HG02759 (cell line): ENCODE results near the gene RAD51C.
"Not testable (repeated sequence)": the region's sequence is repeated elsewhere in the genome, so short reads cannot be mapped to it uniquely, and the experiment has no call there.

ENCODE experiments used
- ATAC-seq: cut with Tn5 transposase; IDR thresholded peaks from one replicate; pipeline ENCODE4 v1.9.1; 2021; ENCODE audit warnings: mild to moderate bottlenecking, moderate library complexity; ENCODE audit not compliant: unreplicated experiment

Gene RAD51C

DNA sequence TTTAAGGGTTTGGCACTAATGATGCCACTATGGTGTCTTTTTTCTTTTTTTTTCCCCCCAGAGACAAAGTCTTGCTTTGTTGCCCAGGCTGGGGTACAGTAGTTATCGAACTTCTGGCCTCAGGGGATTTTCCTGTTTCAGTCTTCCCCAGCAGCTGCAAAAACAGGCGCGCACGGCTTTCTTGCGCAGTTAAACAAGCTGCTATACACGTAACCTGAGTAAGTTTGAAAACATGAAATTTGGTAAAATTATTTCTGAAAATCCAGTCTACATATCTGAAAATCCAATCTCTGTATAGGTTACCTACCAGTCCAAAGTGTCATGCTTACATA, 12.4 kb upstream of the RAD51C start:
- ATAC-seq, result no peak

DNA sequence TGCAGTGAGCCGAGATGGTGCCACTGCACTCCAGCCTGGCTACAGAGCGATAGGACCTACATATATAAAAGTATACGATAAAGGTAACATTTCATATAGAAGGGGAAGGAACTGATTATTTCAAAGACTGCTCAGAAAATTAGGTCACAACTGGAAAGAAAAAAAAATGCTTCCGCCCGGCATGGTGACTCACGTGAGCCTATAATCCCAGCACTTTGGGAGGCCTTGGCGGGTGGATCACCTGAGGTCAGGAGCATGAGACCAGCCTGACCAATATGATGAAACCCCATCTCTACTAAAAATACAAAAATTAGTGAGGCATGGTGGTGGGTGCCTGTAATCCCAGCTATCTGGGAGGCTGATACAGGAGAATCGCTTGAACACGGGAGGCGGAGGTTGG, 8.4 kb upstream of the RAD51C start:
- ATAC-seq, result no peak

DNA sequence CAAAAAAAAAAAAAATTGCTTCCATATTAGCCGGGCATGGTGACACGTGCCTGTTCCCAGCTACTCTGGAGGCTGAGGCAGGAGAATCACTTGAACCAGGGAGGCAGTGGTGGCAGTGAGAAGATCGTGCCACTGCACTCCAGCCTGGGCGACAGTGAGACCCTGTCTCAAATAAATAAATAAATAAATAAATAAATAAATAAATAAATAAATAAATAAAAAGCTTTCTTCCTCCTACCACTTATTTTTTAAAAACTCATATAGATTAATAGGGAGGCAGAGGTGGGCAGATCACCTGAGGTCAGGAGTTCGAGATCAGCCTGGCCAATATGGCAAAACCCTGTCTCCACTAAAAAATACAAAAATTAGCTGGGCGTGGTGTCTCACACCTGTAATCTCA, 7.9 kb upstream of the RAD51C start:
- ATAC-seq, result not testable (repeated sequence)

DNA sequence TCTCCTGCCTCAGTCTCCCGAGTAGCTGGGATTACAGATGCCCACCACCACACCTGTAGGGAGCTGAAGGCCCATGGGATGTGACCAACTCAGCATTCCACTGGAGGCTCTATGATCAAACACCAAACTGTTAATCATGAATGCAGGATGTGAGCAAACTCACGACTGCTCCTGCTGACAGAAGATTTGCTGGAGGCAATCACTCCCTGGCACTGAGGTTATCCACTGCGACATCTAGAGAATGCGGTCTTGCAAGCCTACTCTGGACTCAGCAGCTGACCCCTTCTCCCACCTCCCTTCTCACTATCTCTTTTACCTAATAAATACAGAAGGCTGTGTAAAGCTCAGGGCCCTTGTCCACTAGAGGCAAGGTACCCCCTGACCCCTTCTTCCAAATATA, 5.4 kb upstream of the RAD51C start:
- no peak for ATAC-seq

DNA sequence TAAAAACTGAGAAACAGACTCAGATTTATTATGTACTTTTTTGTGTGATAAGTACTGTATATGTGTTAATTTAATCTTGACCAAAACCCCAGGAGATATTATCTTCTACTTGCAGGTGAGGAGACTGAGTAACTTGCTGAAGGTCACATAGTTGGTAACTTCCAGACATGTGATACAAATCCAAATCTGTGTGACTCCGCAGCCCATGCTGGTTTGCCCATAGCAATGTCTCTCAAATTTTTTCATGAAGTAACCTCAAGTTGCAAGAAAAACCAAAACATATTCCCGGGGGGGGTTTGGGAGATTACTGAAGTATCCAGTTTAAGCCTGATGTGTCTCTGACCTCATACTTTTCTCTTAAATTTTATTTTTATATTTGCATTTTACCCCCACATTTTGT, 3.9 kb upstream of the RAD51C start:
- ATAC-seq, result no peak

DNA sequence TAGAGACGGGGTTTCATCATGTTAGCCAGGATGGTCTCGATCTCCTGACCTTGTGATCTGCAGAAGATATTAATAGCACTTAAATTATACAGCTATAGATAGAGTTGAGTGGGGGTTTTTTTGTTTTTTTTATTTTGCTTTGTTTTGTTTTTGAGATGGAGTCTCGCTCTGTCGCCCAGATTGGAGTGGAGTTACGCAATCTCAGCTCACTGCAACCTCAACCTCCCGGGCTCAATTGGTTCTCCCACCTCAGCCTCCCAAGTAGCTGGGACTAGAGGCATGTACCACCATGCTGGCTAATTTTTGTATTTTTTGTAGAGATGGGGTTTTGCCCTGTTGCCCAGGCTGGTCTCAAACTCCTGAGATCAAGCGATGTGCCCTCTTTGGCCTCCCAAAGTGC, 2.4 kb upstream of the RAD51C start:
- not testable (repeated sequence) for ATAC-seq

DNA sequence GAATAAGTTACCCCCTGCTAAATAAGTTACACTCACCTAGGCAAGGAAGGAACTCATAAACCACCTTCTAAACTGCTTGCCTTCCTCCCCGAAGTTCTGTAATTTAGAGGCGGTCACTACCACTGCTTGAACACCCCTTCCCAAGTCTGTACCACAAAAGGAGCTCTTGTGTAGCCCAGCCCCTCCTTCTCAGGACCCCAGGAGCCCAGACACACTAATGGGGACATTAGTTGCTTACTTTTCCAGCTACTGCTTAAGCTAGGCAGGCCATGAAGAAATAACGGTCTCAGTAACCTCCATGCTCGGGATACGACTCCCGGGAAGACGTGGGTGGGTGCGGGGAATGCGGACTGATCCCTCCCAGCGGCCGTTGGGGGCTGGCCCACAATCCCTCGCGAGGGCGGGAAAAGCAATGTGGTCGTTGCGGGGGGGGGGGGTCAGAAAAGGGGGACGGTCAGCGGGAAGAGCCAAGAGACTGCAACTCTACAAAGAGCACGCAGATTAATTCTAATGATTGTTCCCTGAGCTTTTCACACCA, 632 bp upstream of the RAD51C start, which contains the start of gene TEX14:
TEX14 (minus strand) TSS at position 345 of the 538 bp plus-strand sequence. CDS start 40,044 bp downstream, outside the sequence.
- no peak for ATAC-seq

DNA sequence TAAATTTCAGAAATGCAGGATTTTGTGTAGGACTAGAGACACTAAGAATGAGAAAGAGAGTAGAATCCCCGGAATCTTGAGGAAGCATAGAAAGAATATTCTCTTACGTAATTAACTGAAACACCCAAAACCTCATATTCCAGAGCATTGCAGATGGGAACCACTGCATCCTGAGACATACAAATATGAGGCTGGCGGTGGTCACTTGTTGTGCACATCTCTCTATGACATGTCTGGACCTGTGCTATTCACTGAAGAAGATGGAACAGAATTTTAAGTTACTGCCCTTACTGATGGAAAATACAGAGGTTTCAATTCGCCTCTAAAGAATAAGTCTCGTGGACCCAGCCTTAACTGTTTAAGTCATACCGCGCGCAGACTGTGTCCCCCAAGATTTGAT, 806 bp downstream of the RAD51C start:
- ATAC-seq, result no peak

DNA sequence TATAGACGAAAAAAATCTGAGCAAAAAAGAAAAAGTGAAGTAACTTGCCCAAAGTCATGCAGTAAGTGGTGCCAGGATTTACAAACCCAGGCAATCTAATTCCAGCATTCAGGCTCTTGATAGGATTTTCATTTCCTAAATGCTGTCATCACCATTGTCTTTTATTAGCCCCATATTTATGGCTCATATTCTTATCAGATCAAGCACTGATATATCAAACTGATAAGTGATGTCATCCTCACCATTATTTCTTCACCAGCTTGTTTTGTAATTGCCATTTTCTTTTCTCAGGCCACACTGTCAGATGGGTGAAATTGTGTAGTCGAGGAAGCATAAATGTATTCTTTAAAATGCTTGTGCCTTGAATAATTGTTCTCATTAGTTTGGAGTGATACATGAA, 1.3 kb downstream of the RAD51C start:
- no peak for ATAC-seq

DNA sequence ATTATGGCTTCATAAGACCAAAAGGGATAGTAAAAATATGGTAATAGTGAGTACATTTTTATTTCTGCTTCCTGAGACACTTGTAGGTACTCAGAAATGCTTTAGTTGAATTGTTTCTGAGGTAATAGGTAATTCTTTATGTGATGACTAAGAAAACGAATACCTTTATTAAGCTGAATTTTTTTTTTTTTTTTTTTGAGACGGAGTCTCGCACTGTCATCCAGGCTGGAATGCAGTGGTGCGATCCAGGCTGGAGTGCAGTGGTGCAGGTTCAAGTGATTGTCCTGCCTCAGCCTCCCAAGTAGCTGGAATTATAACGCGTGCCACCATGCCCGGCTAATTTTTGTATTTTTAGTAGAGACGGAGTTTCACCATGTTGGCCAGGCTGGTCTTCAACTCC, 1.9 kb downstream of the RAD51C start:
- no peak for ATAC-seq

DNA sequence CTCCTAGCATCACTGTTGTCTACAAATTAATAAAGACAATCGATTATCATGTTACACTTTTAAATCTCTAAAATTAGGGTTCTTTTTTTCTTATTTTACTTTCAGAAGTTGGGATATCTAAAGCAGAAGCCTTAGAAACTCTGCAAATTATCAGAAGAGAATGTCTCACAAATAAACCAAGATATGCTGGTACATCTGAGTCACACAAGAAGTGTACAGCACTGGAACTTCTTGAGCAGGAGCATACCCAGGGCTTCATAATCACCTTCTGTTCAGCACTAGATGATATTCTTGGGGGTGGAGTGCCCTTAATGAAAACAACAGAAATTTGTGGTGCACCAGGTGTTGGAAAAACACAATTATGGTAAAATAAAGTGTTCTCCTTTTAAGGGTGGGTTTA, 2.4 kb downstream of the RAD51C start:
- no peak for ATAC-seq

DNA sequence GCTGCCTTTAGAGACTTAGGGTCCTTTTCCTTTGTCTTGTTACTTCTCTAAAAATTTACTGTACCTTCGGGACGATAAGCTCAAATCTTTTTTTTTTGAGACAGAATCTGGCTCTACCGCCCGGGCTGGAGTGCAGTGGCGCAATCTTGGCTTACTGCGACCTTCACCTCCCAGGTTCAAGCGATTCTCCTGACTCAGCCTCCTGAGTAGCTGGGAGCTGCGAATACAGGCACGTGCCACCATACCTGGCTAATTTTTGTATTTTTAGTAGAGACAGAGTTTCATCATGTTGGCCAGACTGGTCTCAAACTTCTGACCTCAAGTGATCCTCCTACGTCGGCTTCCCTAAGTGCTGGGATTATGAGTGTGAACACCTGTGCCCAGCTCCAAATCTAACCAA, 7.4 kb downstream of the RAD51C start:
- no peak for ATAC-seq

DNA sequence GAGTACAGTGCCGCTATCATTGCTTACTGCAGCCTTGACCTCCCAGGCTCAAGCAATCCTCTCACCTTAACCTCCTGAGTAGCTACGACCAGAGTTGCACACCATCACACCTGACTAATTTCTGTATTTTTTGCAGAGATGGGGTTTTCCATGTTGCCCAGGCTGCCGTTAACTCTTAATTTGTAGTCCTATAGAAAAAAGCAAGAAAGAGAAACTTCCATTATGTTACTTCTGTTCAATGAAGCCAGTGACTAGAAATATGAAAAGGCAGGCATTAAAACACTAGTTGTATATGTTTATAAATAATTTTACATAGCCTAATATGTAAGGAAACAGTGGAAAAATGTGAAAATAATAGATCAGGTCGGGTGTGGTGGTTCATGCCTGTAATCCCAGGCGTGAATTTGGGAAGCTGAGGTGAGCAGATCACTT, 9.7 kb downstream of the RAD51C start:
- no peak for ATAC-seq

DNA sequence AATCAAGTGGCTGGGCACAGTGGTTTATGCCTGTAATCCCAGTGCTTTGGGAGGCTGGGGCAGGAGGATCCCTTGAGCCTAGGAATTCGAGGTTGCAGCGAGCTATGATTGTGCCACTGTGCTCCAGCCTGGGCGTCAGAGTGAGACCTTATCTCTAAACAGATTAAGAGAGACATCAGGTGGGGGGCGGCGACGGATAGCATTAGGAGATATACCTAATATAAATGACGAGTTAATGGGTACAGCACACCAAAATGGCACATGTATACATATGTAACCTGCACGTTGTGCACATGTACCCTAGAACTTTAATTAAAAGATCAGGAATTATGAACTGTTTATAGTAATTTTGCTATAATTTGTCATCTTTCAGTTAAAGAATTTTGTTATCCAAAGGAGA, 10.3 kb downstream of the RAD51C start:
- no peak for ATAC-seq

DNA sequence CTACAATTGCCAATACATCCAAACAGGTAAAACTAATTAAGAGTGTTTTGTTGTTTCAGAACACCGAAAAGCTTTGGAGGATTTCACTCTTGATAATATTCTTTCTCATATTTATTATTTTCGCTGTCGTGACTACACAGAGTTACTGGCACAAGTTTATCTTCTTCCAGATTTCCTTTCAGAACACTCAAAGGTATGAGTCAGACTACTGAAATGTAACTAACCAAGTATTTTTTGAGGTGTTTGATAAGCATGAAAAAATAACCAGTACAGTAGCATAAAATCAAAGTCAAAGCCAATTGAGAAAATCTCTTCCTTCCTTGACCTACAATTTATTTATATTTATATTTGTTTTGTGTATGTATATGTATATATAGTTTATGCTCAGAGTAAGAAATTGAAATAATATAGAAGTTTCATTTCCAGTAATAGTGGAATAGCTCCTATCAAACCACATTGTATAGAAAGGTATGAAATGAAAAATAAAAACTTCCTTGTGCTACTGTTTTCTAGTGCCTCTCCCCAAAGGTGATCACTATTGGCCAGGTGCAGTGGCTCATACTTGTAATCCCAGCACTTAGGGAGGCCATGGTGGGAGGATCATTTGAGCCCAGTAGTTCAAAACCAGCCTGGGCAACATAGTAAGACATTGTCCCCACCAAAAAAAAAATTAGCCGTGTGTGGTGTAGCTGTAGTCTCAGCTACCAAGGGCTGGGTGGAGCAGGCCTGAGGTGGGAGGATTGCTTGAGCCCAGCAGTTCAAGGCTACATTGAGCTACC, 10.9 kb downstream of the RAD51C start:
- ATAC-seq, result no peak

DNA sequence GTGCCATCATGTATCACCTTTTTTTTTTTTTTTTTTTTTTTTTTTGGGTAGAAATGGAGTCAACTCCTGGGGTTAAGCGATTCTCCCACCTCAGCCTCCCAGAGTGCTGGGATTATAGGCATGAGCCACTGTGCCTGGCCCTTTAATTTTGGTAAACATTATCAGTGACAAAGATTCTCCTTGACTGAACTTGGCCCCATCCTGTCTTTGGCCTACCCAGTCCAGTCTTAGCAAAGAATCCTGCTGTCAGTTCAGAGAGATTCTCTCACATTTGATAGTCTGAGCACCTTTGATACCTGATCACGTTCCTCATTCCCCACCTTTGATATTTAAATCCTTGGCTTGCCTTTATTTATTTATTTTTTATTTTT, 11.5 kb downstream of the RAD51C start:
- ATAC-seq, result no peak

DNA sequence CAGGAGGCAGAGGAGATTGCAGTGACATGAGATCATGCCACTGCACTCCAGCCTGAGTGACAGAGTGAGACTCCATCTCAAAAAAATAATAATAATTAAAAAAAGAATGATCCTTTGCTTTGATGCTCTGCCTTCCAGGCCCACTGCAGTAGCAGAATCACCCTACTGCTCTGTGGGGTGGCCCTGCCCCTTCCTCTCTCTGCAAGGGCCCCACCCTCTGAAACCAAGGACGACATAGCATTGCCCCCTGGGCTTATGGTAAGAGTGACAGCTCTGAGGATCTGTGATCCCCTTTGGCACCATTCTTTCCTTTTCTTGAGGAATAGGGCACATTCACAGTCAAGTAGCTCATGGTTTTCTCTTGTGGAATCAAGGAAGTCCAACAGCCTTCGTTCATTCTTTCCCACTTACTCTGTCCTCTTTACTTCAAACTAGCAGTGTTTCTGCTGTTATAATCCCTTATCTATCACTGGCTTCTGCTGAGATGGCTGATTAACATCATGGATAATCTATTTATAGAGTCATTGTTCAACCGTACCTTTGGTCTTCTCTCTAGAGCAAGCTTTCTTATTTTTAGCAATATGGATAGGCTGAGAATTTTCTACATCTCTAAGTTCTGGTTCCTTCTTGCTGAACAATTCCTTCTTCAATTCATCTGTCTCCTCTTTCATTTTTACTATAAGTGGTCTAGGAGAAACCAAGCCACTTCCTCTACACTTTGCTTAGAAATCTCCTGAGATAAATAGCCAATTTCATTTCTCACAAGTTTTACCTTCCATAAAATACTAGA, 14.1 kb downstream of the RAD51C start:
- peak; percentile 44 for ATAC-seq

DNA sequence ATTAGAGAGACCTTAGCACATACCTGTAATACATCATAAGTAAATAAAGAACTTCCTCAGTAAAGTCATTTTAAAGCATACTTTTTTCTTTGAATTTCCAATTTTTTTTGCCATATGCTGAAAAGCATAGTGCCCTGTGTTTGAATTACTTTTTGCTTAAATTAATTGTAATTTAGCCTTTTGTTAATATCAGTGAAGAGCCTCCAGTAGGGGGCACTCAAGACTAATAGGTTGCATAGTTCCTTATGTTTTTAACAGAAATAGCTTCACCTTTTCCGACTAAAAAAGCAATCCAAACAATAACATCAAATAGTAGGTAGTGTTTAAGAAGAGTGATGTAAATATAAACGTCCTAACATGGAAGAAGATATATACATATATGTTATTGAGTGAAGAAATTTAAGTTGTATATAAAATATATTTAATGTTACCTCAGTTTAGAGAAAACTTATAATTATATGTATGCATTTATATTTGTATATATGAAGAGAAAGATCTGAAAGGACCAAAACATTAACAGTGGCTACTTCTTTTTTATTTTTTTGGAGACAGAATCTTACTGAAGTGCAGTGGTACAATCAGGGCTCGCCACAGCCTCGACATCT, 18.6 kb downstream of the RAD51C start:
- no peak for ATAC-seq

DNA sequence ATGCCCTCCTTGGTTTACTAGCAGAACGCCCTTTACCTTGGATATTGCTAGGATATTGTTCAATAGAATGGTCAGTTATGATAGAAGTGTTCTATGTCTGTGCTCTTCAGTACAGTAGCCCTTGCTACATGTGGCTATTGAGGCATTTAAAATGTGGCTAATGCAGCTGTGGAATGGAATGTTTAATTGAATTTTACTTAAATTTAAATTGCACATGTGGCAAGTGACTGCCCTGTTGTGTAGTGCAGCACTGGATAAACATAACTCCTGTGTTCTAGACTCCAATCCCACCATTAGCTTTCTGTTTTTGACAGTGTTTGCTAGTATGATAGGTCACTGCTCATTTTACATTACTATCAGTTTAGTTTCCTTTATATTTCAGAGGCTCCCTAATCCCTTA, 29.9 kb downstream of the RAD51C start:
- no peak for ATAC-seq

DNA sequence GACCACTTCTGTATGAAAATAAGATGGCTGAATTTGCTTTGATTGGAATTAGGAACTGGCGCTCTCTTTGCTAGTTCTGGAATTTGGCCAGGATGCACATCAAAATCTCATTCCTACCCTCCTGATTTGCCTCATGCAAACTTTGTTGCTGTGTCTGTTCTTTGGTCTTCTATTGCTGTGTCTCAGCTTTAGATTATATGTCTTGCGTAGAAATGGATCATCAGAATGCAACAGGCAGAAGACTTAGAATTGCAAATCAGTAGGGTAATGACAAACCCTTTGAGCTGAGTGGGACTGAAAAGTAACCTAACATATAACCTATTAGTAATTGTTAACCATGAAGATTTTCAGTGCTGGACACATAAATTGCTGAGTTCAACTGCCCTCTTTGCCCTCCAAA, 30.3 kb downstream of the RAD51C start:
- no peak for ATAC-seq

DNA sequence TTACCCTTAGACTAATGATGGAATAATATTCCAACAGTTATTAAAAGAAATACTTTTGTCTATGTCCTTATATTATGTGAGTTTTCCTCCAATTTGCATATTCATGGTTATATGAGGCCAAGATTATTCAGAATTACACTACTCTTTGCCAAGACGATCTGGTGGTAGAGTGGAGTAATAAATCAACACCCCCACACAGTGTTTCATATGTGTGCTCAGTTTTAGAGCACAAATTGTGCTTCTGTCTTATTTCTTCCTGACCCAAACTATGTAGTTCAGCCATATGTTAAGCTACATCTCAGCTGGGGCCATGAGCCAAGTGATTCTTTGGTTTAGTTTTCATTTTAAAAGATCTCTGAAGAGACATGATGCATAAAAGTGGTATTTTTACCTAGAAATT, 36.4 kb downstream of the RAD51C start:
- ATAC-seq, result no peak

DNA sequence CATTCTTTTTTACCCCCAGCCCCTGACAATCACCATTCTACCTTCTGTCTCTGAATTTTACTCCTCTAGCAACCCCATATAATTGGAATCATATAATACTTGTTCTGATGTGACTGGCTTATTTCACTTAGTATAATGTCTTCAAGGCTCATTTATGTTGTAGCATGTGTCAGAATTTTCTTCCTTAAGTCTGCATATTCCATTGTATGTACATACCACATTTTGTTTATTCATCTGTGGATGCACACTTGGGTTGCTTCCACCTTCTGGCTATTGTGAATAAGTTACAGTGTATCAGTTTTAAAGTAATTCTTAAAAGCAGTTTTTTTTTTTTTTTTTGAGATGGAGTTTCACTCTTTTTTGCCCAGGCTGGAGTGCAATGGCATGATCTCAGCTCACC, 38.5 kb downstream of the RAD51C start:
- ATAC-seq, result no peak
